Endometrial microvascular endothelial cells (primary cell): Measurements from ENCODE around the gene INO80. TPM values are rescaled to one million over a fixed set of nuclear protein-coding genes. Genes with fewer than 3 reads are reported as not detected.
"Not testable (repeated sequence)": the region's sequence is repeated elsewhere in the genome, so short reads cannot be mapped to it uniquely, and the experiment has no call there.

Experiments used
- in situ Hi-C: cut with HindIII; loops from 2 replicates; pipeline ENCODE4 v1.10.0; 2017; ENCODE audit warnings: low sequenced_read_pairs, low pct_unique_long_range_greater_than_20kb; ENCODE audit errors: inconsistent ontology term
- total RNA-seq: library from RNA; depleted of rRNA; stranded (reverse); fragments of >200 nt; gene quantifications from one replicate; pipeline ENCODE4 v1.2.3, GENCODE V29; 2015; ENCODE audit errors: inconsistent ontology term

Gene INO80
- total RNA-seq, 1 donor from 2014 or later, result 20.3 TPM

- in situ Hi-C loops, result no loop called here
Measured at GRCh38 chr15:40984406-40984805, 131.7 kb downstream of the INO80 start.

- in situ Hi-C loops, result no loop called here
Measured at GRCh38 chr15:40982855-40983254, 133.2 kb downstream of the INO80 start.

- in situ Hi-C loops, result no loop called here
Measured at GRCh38 chr15:40981186-40981585, 134.9 kb downstream of the INO80 start.

GRCh38 chr15:40978562-40978961, 137.5 kb downstream of the INO80 start:
- in situ Hi-C loops, result no loop called here

- in situ Hi-C loops, result no loop called here
Measured at GRCh38 chr15:40978141-40978540, 137.9 kb downstream of the INO80 start.

- in situ Hi-C loops, result no loop called here
Measured at GRCh38 chr15:40976819-40977218, 139.3 kb downstream of the INO80 start.

- in situ Hi-C loops, result no loop called here
Measured at GRCh38 chr15:40974879-40975278, 141.2 kb downstream of the INO80 start.

- in situ Hi-C loops, result no loop called here
Measured at GRCh38 chr15:40969363-40969762, 146.7 kb downstream of the INO80 start.

GRCh38 chr15:40968290-40969085, 147.6 kb downstream of the INO80 start:
- in situ Hi-C loops, result no loop called here

- in situ Hi-C loops, result no loop called here
Measured at GRCh38 chr15:40964634-40965033, 151.4 kb downstream of the INO80 start.

GRCh38 chr15:40964006-40964405, 152.1 kb downstream of the INO80 start:
- in situ Hi-C loops, result no loop called here

- in situ Hi-C loops, result no loop called here
Measured at GRCh38 chr15:40963201-40963600, 152.9 kb downstream of the INO80 start.

- in situ Hi-C loops, result not testable (repeated sequence)
Measured at GRCh38 chr15:40962317-40962716, 153.8 kb downstream of the INO80 start.

- in situ Hi-C loops, result not testable (repeated sequence)
Measured at GRCh38 chr15:40961740-40962139, 154.3 kb downstream of the INO80 start.

GRCh38 chr15:40960925-40961324, 155.2 kb downstream of the INO80 start:
- in situ Hi-C loops, result no loop called here

GRCh38 chr15:40960151-40960885, 155.8 kb downstream of the INO80 start:
- in situ Hi-C loops, result no loop called here

GRCh38 chr15:40959331-40960141, 156.5 kb downstream of the INO80 start:
- in situ Hi-C loops, result no loop called here

GRCh38 chr15:40958723-40959122, 157.4 kb downstream of the INO80 start:
- in situ Hi-C loops, result no loop called here

- in situ Hi-C loops, result no loop called here
Measured at GRCh38 chr15:40958146-40958545, 157.9 kb downstream of the INO80 start.
